GM18526 (cell line): ENCODE results near the gene GTF2A1L.

Source experiments
- POLR2A ChIP-seq: IDR thresholded peaks from 3 replicates; pipeline ENCODE4 v1.6.1; 2011; ENCODE audit not compliant: insufficient read length; ENCODE audit errors: extremely low read depth

The GTF2A1L gene

DNA sequence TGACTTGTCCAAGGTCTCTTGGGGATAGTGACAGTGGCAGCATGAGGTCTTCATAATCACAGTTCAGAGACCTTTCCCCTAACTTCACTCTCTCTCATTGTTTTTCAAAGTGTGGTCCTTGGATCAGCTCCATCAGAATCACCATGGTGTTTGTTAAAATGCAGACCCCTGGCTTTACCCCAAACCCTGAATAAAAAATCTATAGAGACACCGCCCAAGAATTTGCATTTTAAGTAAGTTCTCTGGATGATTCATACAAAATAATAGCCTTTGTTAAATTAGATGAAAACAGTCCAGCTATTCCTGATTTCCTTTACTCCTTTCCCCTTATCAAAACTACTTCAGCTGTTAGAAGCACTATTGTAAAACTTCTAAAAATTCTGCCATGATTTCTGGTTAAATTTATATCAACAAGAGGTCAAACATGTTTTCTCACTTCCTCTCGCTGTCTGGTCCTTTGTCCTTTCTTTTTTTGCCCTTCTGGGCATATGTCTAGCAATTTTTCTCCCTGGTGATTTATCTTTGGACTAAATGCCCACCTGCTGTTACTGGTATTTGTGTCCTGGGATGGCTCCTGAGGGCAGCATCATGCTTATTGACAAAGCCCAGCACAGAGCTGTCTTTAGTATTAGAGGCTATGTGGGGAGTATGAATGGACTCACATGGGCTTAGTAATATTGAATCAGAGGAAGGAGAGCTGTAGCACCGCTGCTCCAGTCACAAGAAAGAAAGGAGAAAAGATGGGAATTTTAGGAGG lies 74.5 kb downstream of the GTF2A1L start:
- no peak for TF ChIP-seq POLR2A

GRCh38 chr2:48693066-48693465 lies 75.4 kb downstream of the GTF2A1L start:
- TF ChIP-seq POLR2A: no peak

DNA sequence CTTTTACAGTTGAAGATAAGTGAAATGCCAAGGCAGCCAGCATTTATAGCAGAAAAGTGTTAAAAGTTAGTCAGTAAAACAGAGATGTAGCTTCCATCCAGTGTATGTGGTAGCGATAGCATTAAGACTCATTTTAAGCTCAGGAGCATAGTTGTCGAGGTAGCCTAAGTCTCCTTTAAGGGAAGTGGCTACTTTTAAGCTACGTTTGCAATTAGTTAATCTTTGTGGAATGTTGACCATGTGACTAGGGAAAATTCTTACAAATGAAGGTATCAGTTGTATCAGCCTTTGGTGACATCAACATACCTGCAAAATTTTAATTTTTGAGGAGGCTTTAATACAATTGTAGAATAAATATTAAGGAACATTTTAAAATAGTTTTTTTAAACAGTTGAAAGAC lies 76.0 kb downstream of the GTF2A1L start:
- no peak for TF ChIP-seq POLR2A

DNA sequence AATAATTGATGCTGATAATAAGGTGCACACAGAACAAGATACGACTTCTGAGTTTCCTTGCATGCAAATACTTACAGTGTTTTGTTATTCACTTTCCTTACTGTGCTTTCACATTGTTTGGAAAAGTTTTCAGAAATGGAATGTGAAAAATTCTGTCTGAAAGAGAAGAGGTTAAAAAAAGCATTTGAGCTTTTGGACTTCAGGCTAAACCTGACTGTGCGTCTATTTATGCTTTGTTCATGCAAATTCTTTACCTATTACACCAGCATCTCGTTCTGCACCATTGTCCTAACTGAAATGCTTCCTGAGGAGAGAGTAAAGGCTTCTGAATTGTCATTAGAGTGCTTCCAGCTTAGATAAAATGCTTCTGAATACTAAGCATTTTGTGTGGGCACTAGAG lies 76.5 kb downstream of the GTF2A1L start:
- no peak for TF ChIP-seq POLR2A

- no peak for TF ChIP-seq POLR2A
These were observed 78.3 kb downstream of the GTF2A1L start for GRCh38 chr2:48695991-48696390.

DNA sequence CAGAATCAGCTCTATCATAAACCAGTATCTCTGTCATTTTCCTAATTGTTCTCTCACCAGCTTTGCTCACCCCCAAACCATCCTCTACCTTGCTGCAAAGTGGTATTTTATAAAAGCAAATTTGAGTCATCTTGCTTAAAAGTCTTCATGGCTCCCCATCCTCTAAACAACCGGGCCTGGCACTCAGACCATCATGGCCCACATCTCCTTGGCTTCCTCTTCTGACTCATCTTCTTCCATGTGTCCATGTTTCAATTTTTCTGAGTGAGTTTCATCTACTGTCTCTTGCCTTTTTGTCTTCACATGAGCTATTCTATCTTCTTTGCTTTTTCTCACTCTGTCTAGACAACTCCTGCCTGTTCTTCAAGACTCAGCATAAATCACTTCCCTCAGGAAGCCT lies 79.2 kb downstream of the GTF2A1L start:
- TF ChIP-seq POLR2A: no peak

GRCh38 chr2:48699348-48699930 lies 81.8 kb downstream of the GTF2A1L start:
- TF ChIP-seq POLR2A: no peak

- no peak for TF ChIP-seq POLR2A
These were observed 89.8 kb downstream of the GTF2A1L start for GRCh38 chr2:48707466-48707865.

- no peak for TF ChIP-seq POLR2A
These were observed 91.7 kb downstream of the GTF2A1L start for GRCh38 chr2:48709096-48710034.

- TF ChIP-seq POLR2A: no peak
These were observed 93.7 kb downstream of the GTF2A1L start for GRCh38 chr2:48711343-48711742.

- TF ChIP-seq POLR2A: no peak
These were observed 94.5 kb downstream of the GTF2A1L start for GRCh38 chr2:48712151-48712550.

GRCh38 chr2:48713647-48714046 lies 96.0 kb downstream of the GTF2A1L start:
- TF ChIP-seq POLR2A: no peak

GRCh38 chr2:48714245-48714644 lies 96.6 kb downstream of the GTF2A1L start:
- TF ChIP-seq POLR2A: no peak

DNA sequence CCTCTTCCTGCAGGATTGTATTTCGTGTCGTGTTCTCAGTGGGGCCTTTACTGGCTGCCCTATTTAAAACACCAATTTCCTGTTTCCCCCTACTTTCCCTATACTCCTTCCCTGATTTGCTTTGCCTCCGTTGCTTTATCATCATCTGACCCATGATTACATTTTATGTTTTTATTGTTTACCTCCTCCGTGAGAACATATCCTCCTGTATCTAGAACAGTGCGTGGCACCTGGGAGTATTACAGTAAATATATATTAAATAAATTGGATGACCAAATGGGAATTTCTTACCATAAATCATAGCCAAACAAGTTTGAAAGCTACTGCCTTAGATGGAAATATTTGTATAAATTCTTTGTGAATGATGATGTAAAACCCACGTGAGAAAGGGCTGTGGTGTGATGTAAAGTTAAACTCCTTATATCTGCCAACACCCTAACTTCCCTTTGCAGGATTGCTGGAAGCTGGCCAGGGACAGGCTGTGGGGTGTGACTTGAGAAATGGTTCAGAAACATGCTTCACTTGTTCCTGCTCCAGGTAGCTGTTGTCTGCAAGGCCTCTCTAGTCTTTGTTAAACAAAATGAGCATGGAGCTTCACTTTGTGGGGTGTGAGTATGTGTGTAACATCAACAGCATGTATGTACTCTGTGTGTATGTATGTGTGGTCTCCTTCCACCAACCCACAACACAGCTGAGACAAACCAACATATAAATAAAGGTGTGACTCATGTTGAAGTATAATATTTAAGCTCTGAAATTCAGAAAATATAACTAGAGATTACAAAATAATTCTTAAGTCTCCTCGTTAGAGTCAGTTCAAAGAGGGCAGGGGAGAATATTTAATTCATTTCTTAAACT lies 97.6 kb downstream of the GTF2A1L start:
- TF ChIP-seq POLR2A: no peak

- TF ChIP-seq POLR2A: no peak
These were observed 98.3 kb downstream of the GTF2A1L start for GRCh38 chr2:48715956-48716355.

DNA sequence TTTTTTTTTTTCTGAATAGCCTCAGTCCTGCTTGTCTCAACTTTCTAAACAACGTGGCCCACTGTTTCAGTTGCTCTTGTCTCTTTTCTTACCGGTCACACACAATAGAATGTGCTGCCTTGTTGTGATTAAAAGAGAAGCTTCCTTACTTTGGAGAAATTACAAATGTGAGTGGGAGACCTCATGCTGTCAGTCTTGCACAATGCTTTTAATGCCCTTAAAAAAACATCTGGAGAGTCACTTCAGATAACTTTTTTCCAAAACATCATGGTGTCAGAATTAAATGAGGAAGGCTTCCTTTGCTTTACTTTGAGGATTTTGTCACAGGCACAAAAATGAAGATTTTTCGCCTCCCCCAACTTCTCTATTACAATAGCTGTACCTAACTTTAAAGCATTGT lies 100.2 kb downstream of the GTF2A1L start:
- no peak for TF ChIP-seq POLR2A
